Stomach (tissue), 9 donors: ENCODE measurements around the gene DET1. TPM values are rescaled to one million over a fixed set of nuclear protein-coding genes. Genes with fewer than 3 reads are reported as not detected.

Experiments
- DNase-seq, 2 donors: peaks; one replicate each; pipeline versions ENCODE4 v3.0.0 to v3.0.0-alpha.2; 2013 to 2019
- H3K27ac ChIP-seq, 5 donors: fragments of 200-600 bp in 4 of 5; sonication (generic) in 4 of 5; one replicate each; pipeline ENCODE4 v1.5.1; 2013 to 2019; ENCODE audit warnings: mild to moderate bottlenecking in 1 of 5, moderate library complexity in 1 of 5
- H3K27me3 ChIP-seq, 3 donors: fragments of 200-600 bp; sonication (generic); one replicate each; pipeline ENCODE4 v1.5.1; 2017 to 2019; ENCODE audit warnings: mixed run types in 1 of 3
- H3K36me3 ChIP-seq, 4 donors: fragments of 200-600 bp; sonication (generic); 1 replicate in 3 of 4; 2 replicates in 1 of 4; pipeline ENCODE4 v1.5.1; 2016 to 2019
- H3K4me1 ChIP-seq, 4 donors: fragments of 200-600 bp; sonication (generic); one replicate each; pipeline ENCODE4 v1.5.1; 2016 to 2019
- H3K4me3 ChIP-seq, 4 donors: fragments of 200-600 bp; sonication (generic) in 3 of 4; one replicate each; pipeline ENCODE4 v1.5.1; 2016 to 2019; ENCODE audit warnings: mild to moderate bottlenecking in 1 of 4
- H3K9me3 ChIP-seq, 4 donors: fragments of 200-600 bp; sonication (generic); one replicate each; pipeline ENCODE4 v1.5.1; 2016 to 2019
- EP300 ChIP-seq: sonication (generic); formaldehyde crosslinking; IDR thresholded peaks from one replicate; pipeline ENCODE4 v1.6.1; 2017; ENCODE audit warnings: antibody characterized with exemption
- POLR2A ChIP-seq, 4 donors: fragments of 450-650 bp; IDR thresholded peaks; one replicate each; pipeline ENCODE4 v1.6.1; 2016; ENCODE audit warnings: antibody characterized with exemption in 4 of 4, control low read depth in 2 of 4, mild to moderate bottlenecking in 1 of 4, moderate library complexity in 1 of 4
- POLR2AphosphoS5 ChIP-seq, 3 donors: sonication (generic); formaldehyde crosslinking; IDR thresholded peaks; one replicate each; pipeline ENCODE4 v1.6.1; 2016; ENCODE audit warnings: antibody characterized with exemption in 3 of 3
- WGBS, 5 donors: extraction: QIAGEN DNeasy Blood & Tissue Kit in 3 of 5; methylation state at CpG; one replicate each; pipeline versions ENCODE4 v1.1.5 to v1.1.7; 2013 to 2018; 5-methylcytosine and 5-hydroxymethylcytosine counted together
- intact Hi-C: fragments of 100-400 bp; cut with DNase I; formaldehyde crosslinking; loops from one replicate; pipeline ENCODE4 v1.15.1; 2023; ENCODE audit warnings: low total_unique reads
- polyA plus RNA-seq, 3 donors: library from polyadenylated mRNA; stranded (reverse); fragments of 200-250 nt; gene quantifications; one replicate each; pipeline ENCODE4 v1.2.3, GENCODE V29; 2013
- small RNA-seq, 4 donors: library from RNA; depleted of rRNA; stranded (forward); fragments of <200 nt; gene quantifications; one replicate each; pipeline ENCODE3, GENCODE V24; 2016
- total RNA-seq, 5 donors: library from RNA; depleted of rRNA; stranded (reverse); fragments of >200 nt; gene quantifications; one replicate each; pipeline versions ENCODE4 v1.1.0 to v1.2.3, GENCODE V29; 2014 to 2016
- TF ChIP-seq, protein P1 (sequence below), 7 experiments: fragments of 450-650 bp in 4 of 7; fragments of 200-600 bp in 3 of 7; sonication (generic) in 3 of 7; IDR thresholded peaks; one replicate each; pipeline ENCODE4 v1.5.1; 2016 to 2019; ENCODE audit warnings: antibody characterized with exemption in 7 of 7, control low read depth in 2 of 7, mild to moderate bottlenecking in 1 of 7
- donor health status: healthy with polysubstance abuse.
- donor health status: Bipolar disorder and iron deficiency.
- donor health status: healthy.

DET1 gene
- total and polyA plus RNA-seq, 8 donors, result 2.2 to 11.6 (median 3.1) TPM

DNA sequence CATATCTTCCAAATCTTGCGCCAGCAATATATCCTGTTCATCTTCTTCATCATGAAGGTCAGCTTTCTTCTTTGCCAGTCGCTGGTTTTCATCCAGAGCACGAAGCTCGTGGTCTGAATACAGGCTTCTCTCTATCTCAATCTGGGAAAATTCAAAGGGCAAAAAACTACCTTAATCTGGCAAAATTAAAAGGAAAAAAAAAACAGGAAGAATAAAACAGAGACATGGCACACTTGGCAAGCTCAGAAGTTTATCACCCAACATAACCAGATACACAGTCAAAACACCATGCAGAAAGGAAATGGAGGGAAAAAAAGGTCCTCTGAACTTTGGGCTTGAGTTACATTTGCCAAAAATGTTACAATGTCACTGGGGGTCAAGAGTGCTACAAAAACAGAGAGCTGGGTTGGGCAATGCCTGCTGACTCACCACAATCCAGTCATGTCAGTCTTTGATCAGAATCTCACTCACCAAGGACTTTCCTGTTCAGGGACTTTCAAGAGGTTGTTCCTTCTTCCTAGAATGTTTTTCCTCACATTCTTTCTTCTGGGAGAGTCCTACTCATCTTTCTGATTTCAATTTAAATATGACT, 80.8 kb downstream of the DET1 start:
- H3K27ac ChIP-seq, result peak overlapping the region in 1 of 5 donors; percentile 5
- H3K4me1 ChIP-seq, result peaks cover 16 to 45% (median 35%) of the 10 kb centered on the region in 4 donors
- 90 to 98% (median 94%) methylated on average over 4 of the region's 4 CpGs for WGBS, 5 donors
- intact Hi-C loops, result no loop called here
- DNase-seq, result no peak
- peak overlapping the region in 2 of 4 donors; percentile 90 to 91 for H3K4me3 ChIP-seq
- TF ChIP-seq, protein P1, sequence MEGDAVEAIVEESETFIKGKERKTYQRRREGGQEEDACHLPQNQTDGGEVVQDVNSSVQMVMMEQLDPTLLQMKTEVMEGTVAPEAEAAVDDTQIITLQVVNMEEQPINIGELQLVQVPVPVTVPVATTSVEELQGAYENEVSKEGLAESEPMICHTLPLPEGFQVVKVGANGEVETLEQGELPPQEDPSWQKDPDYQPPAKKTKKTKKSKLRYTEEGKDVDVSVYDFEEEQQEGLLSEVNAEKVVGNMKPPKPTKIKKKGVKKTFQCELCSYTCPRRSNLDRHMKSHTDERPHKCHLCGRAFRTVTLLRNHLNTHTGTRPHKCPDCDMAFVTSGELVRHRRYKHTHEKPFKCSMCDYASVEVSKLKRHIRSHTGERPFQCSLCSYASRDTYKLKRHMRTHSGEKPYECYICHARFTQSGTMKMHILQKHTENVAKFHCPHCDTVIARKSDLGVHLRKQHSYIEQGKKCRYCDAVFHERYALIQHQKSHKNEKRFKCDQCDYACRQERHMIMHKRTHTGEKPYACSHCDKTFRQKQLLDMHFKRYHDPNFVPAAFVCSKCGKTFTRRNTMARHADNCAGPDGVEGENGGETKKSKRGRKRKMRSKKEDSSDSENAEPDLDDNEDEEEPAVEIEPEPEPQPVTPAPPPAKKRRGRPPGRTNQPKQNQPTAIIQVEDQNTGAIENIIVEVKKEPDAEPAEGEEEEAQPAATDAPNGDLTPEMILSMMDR (IDR thresholded peaks at IDR 0.05), result no peak
- TF ChIP-seq EP300 (no peak), POLR2A (IDR thresholded peaks at IDR 0.05) (no peak), POLR2AphosphoS5 (IDR thresholded peaks at IDR 0.05) (no peak)
- no peaks in the 10 kb centered on the region for H3K9me3 ChIP-seq
- no peaks in the 10 kb centered on the region for H3K27me3 ChIP-seq
- peaks cover 25 to 52% (median 47%) of the 10 kb centered on the region in 4 donors for H3K36me3 ChIP-seq

DNA sequence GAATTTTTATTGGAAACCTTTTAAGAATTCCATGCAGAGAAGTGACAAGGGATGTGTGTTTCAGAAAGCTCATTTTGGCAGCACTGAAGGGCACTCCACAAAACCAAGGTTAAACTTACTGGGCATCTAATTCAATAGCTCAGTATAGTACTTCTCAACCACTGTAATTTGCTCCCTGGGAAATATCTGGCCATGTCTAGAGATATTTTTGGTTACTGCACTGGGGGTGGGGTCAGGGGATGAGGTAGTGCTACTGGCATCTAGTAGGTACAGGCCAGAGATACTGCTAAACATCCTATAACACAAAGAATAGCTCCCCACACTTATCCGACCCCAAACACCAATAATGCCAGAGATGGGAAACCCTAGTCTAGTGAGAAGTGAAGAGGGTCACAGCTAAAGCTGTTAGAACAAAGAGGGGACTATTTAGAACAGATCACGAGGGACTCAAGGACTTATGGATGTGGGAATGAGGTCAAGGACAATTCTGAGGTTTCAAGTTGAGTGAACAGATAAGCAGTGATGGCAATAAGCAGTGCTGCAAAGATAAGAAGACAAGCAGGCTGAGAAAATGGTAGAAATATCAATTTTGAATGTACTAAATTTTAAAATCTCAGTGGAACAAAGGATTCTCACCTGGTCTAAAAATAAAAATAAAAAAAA, 82.5 kb downstream of the DET1 start:
- Histone ChIP-seq H3K36me3 (peaks cover 39 to 65% (median 62%) of the 10 kb centered on the region in 4 donors), H3K27me3 (no peaks in the 10 kb centered on the region)
- intact Hi-C loops, result no loop called here

More for the DNA sequence above, 82.5 kb downstream of the DET1 start:
- Histone ChIP-seq H3K4me1 (peaks cover 16 to 28% (median 27%) of the 10 kb centered on the region in 4 donors), H3K27ac (no peak overlapping the region), H3K9me3 (no peaks in the 10 kb centered on the region), H3K4me3 (no peak overlapping the region)
- DNase-seq, result no peak
- no peak for TF ChIP-seq POLR2A (IDR thresholded peaks at IDR 0.05)
- TF ChIP-seq, protein P1 (IDR thresholded peaks at IDR 0.05), result no peak
- TF ChIP-seq POLR2AphosphoS5 (IDR thresholded peaks at IDR 0.05), result no peak
- TF ChIP-seq EP300, result no peak
- WGBS, 5 donors, result 73 to 81% (median 79%) methylated on average over 2 of the region's 2 CpGs

Small RNA genes within 50 kb of the gene (small RNA-seq; reads per million reads assigned to genes)
- gene AC013489.2, result 0 reads per million in 4 donors

Other genes starting within 250 kb of the DET1 start
- gene MRPL46, start 79.3 kb downstream of the DET1 start, total RNA-seq, result 10 to 100 TPM; 18.4 to 61.2 (median 19.9) TPM
- gene MRPL46, start 79.3 kb downstream of the DET1 start, polyA plus RNA-seq, result 10 to 100 TPM; 36.7 to 41.2 (median 40.6) TPM
- 10 to 100 TPM; 14.3 to 85.5 (median 31.0) TPM for gene MRPS11, start 79.0 kb downstream of the DET1 start, total RNA-seq
- gene MRPS11, start 79.0 kb downstream of the DET1 start, polyA plus RNA-seq, result 10 to 100 TPM; 43.1 to 59.3 (median 44.6) TPM
- 10 to 100 TPM in 4 of 5 donors, 1 to 10 TPM in 1; 1.8 to 35.3 (median 19.9) TPM for gene AEN, start 74.7 kb upstream of the DET1 start, total RNA-seq
- 10 to 100 TPM in 2 of 3 donors, 1 to 10 TPM in 1; 9.6 to 16.1 (median 12.1) TPM for gene AEN, start 74.7 kb upstream of the DET1 start, polyA plus RNA-seq
- 100 to 1,000 TPM in 1 of 5 donors, 10 to 100 TPM in 4; 15.6 to 104 (median 65.9) TPM for gene ISG20, start 92.3 kb upstream of the DET1 start, total RNA-seq
- 100 to 1,000 TPM in 1 of 3 donors, 10 to 100 TPM in 2; 51.9 to 137 (median 81.9) TPM for gene ISG20, start 92.3 kb upstream of the DET1 start, polyA plus RNA-seq